HCT116 (cell line): Measurements from ENCODE around the gene GNB5. TPM values are rescaled to one million over a fixed set of nuclear protein-coding genes. Genes with fewer than 3 reads are reported as not detected.

Experiments used
- ATAC-seq: fragments of 200-7000 bp; cut with Tn5 transposase; 2 replicates; pipeline ENCODE4 v1.9.1; 2020; ENCODE audit warnings: mild to moderate bottlenecking, moderate library complexity
- BruUV-seq: library from RNA; stranded (reverse); fragments of 400-500 nt; replicated peaks from 2 replicates; lab custom pipeline; 2021; lab: Mats Ljungman, UMichigan
- CTCF ChIA-PET: fragments of 300-600 bp; sonication (Branson Sonifier 250); formaldehyde crosslinking; loops from one replicate; lab custom pipeline; 2021; ENCODE audit warnings: antibody characterized with exemption; lab: Charles Lee
- POLR2A ChIA-PET: fragments of 300-600, 350-600 bp; sonication (Branson Sonifier 250); formaldehyde crosslinking; loops from one replicate; lab custom pipeline; 2021; ENCODE audit warnings: antibody characterized with exemption; lab: Charles Lee
- RAD21 ChIA-PET, 2 experiments: fragments of 300-600 bp; sonication (Branson Sonifier 250); formaldehyde crosslinking; loops; one replicate each; lab custom pipeline; 2023; ENCODE audit warnings: low total read pairs in 2 of 2; ENCODE audit not compliant: uncharacterized antibody in 2 of 2, unreplicated experiment in 2 of 2, low non-redundant PET in 1 of 2; lab: Charles Lee
- DNase-seq: peaks from one replicate; pipeline ENCODE4 v3.0.0-alpha.2; 2010; ENCODE audit warnings: low read depth, low spot score
- H2AFZ ChIP-seq: fragments of 200-600 bp; shearing (Covaris generic), sonication (generic); 2 replicates; pipeline ENCODE4 v1.6.1; 2017; ENCODE audit warnings: low read depth, mixed run types, mixed read lengths, antibody characterized with exemption, low read length; ENCODE audit not compliant: poor library complexity, severe bottlenecking
- H3K27ac ChIP-seq: 2 replicates; pipeline ENCODE4 v1.5.1; 2012; ENCODE audit warnings: low read depth, low read length
- H3K27me3 ChIP-seq: fragments of 200-600 bp; sonication (generic); 2 replicates; pipeline ENCODE4 v1.6.1; 2016; ENCODE audit warnings: mixed run types, low read length, mixed read lengths; ENCODE audit not compliant: insufficient read depth
- H3K36me3 ChIP-seq, 2 experiments: fragments of 200-500 bp in 1 of 2; fragments of 200-600 bp in 1 of 2; sonication (Bioruptor generic) in 1 of 2; sonication (generic) in 1 of 2; 2 replicates each; pipeline versions ENCODE4 v1.5.1 to v1.6.1; 2014 to 2016; ENCODE audit warnings: low read length in 2 of 2, inconsistent platforms in 1 of 2, mixed read lengths in 1 of 2, mixed run types in 1 of 2; ENCODE audit not compliant: insufficient read depth in 2 of 2, control insufficient read depth in 1 of 2
- H3K4me1 ChIP-seq, 2 experiments: fragments of 200-600 bp in 1 of 2; sonication (generic) in 1 of 2; 2 replicates each; pipeline versions ENCODE4 v1.5.1 to v1.6.1; 2012 to 2017; ENCODE audit warnings: low read length in 2 of 2, inconsistent platforms in 1 of 2, mild to moderate bottlenecking in 1 of 2, mixed read lengths in 1 of 2, mixed run types in 1 of 2, moderate library complexity in 1 of 2; ENCODE audit not compliant: insufficient read depth in 2 of 2, control insufficient read depth in 1 of 2
- H3K4me2 ChIP-seq: fragments of 200-600 bp; sonication (generic); 2 replicates; pipeline ENCODE4 v1.6.1; 2017; ENCODE audit warnings: mixed run types, low read length, mixed read lengths
- H3K4me3 ChIP-seq, 2 experiments: fragments of 200-600 bp in 1 of 2; sonication (generic) in 1 of 2; replicated peaks in 1 of 2; 2 replicates each; pipeline ENCODE4 v1.5.1; 2011 to 2016; ENCODE audit warnings: low read length in 2 of 2, control low read depth in 1 of 2, low read depth in 1 of 2, mild to moderate bottlenecking in 1 of 2, mixed read lengths in 1 of 2, mixed run types in 1 of 2
- H3K79me2 ChIP-seq: fragments of 200-600 bp; sonication (generic); 2 replicates; pipeline ENCODE4 v1.6.1; 2017; ENCODE audit warnings: mild to moderate bottlenecking, mixed run types, low read length, moderate library complexity, mixed read lengths; ENCODE audit not compliant: insufficient read depth
- H3K9ac ChIP-seq: fragments of 200-600 bp; sonication (generic); 2 replicates; pipeline ENCODE4 v1.6.1; 2016; ENCODE audit warnings: low read length, mixed read lengths
- H3K9me2 ChIP-seq: fragments of 200-600 bp; sonication (generic), shearing (Covaris generic); 2 replicates; pipeline ENCODE4 v1.6.1; 2017; ENCODE audit warnings: mixed run types, mild to moderate bottlenecking, moderate library complexity; ENCODE audit not compliant: insufficient read depth
- H3K9me3 ChIP-seq, 2 experiments: fragments of 200-500 bp in 1 of 2; fragments of 200-600 bp in 1 of 2; sonication (Bioruptor generic) in 1 of 2; sonication (generic) in 1 of 2; 2 replicates each; pipeline ENCODE4 v1.6.1; 2014 to 2017; ENCODE audit warnings: low read length in 2 of 2, mixed read lengths in 2 of 2, inconsistent platforms in 1 of 2, low read depth in 1 of 2, mild to moderate bottlenecking in 1 of 2, mixed run types in 1 of 2, moderate library complexity in 1 of 2; ENCODE audit not compliant: control insufficient read depth in 1 of 2, insufficient read depth in 1 of 2
- H4K20me1 ChIP-seq: fragments of 200-600 bp; sonication (generic), shearing (Covaris generic); 2 replicates; pipeline ENCODE4 v1.6.1; 2017; ENCODE audit warnings: mixed run types, mild to moderate bottlenecking, moderate library complexity; ENCODE audit not compliant: insufficient read depth
- ATF3 ChIP-seq: IDR thresholded peaks from 2 replicates; pipeline ENCODE4 v1.6.1; 2012
- CEBPB ChIP-seq: IDR thresholded peaks from 2 replicates; pipeline ENCODE4 v1.6.1; 2012; ENCODE audit warnings: low read depth
- ELF1 ChIP-seq: IDR thresholded peaks from 2 replicates; pipeline ENCODE4 v1.6.1; 2012; ENCODE audit warnings: low read depth, borderline replicate concordance
- EZH2phosphoT487 ChIP-seq: fragments of 200-600 bp; IDR thresholded peaks from 2 replicates; pipeline ENCODE4 v1.6.1; 2018; ENCODE audit warnings: antibody characterized with exemption, borderline replicate concordance
- MAX ChIP-seq: IDR thresholded peaks from 2 replicates; pipeline ENCODE4 v1.6.1; 2012
- SIN3A ChIP-seq: IDR thresholded peaks from 2 replicates; pipeline ENCODE4 v1.6.1; 2012; ENCODE audit warnings: low read depth
- SRF ChIP-seq: IDR thresholded peaks from 2 replicates; pipeline ENCODE4 v1.6.1; 2012; ENCODE audit warnings: low read depth
- ZNF274 ChIP-seq: fragments of 200-500 bp; sonication (Bioruptor generic); IDR thresholded peaks from 2 replicates; pipeline ENCODE4 v1.6.1; 2014; ENCODE audit warnings: mild to moderate bottlenecking, low read depth, low read length, inconsistent platforms
- intact Hi-C: fragments of 100-400 bp; cut with micrococcal nuclease; formaldehyde crosslinking; loops from 2 replicates; pipeline ENCODE4 v1.10.0; 2022
- total RNA-seq: library from RNA; stranded (reverse); gene quantifications from one replicate; pipeline ENCODE4 v1.2.1, GENCODE V29; 2021; ENCODE audit not compliant: unreplicated experiment

GNB5 gene
- total RNA-seq, 1 experiment from 2014 or later: 27.6 TPM

GRCh38 chr15:52118969-52119749 is 72.0 kb downstream of the GNB5 start (continued):
- no peak for TF ChIP-seq ATF3

GRCh38 chr15:52117549-52117948 is 73.6 kb downstream of the GNB5 start:
- Histone ChIP-seq H3K4me3 (no peak overlapping the region), H3K27ac (no peak overlapping the region), H3K4me2 (no peak overlapping the region), H3K9me3 (no peaks in the 10 kb centered on the region), H3K9ac (no peak overlapping the region), H2AFZ (no peak overlapping the region), H3K79me2 (no peaks in the 10 kb centered on the region), H3K9me2 (no peaks in the 10 kb centered on the region)
- no peak for DNase-seq
- CTCF ChIA-PET: no interaction called here
- RAD21 ChIA-PET: no interaction called here
- TF ChIP-seq ELF1 (no peak), SRF (no peak), ZNF274 (no peak), CEBPB (no peak), SIN3A (no peak), EZH2phosphoT487 (no peak), MAX (no peak)
- TF ChIP-seq, all 23 proteins: peak for 0
- no peaks in the 10 kb centered on the region for H3K4me1 ChIP-seq
- BruUV-seq: no TSS peak
- peak; percentile 15; the same call in 1 of the 2 replicates for ATAC-seq
- H3K27me3 ChIP-seq: no peaks in the 10 kb centered on the region
- intact Hi-C loops: no loop called here
- no peaks in the 10 kb centered on the region for H3K36me3 ChIP-seq
- POLR2A ChIA-PET: no interaction called here
- H4K20me1 ChIP-seq: no peaks in the 10 kb centered on the region
